ENCODE data around the gene ITFG2.
A peak's percentile ranks its signal among the peaks of the same experiment; 100 is the strongest.

GRCh38 chr12:2795291-2796186 is 16.9 kb upstream of the ITFG2 start:
- TF ChIP-seq CTCF (IDR thresholded peaks at IDR 0.05) (no peak), POLR2A (IDR thresholded peaks at IDR 0.05) (peak; percentile 49), EP300 (IDR thresholded peaks at IDR 0.05) (no peak)

Measured in ovary (tissue), 3 donors.